ENCODE results near the gene FNDC1.

DNA sequence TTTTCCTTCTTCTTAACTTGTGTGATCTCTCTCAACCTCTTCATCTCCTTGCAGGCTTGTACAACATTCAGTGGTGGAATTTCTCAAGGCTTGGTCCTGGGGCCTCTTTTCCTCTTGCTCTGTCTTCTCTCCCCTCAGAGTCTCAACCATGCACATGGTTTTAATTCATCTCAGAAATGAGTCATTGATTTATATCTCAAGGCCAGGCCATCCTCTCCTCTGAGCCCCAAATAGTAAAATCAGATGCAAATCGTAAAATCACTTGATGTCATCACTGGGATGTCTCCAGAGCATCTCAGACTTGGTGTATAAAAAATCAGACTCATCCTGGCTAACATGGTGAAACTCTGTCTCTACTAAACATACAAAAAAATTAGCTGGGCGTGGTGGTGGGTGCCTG is 85.0 kb downstream of the FNDC1 start:
- TF ChIP-seq, protein P1, sequence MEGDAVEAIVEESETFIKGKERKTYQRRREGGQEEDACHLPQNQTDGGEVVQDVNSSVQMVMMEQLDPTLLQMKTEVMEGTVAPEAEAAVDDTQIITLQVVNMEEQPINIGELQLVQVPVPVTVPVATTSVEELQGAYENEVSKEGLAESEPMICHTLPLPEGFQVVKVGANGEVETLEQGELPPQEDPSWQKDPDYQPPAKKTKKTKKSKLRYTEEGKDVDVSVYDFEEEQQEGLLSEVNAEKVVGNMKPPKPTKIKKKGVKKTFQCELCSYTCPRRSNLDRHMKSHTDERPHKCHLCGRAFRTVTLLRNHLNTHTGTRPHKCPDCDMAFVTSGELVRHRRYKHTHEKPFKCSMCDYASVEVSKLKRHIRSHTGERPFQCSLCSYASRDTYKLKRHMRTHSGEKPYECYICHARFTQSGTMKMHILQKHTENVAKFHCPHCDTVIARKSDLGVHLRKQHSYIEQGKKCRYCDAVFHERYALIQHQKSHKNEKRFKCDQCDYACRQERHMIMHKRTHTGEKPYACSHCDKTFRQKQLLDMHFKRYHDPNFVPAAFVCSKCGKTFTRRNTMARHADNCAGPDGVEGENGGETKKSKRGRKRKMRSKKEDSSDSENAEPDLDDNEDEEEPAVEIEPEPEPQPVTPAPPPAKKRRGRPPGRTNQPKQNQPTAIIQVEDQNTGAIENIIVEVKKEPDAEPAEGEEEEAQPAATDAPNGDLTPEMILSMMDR (IDR thresholded peaks at IDR 0.05): no peak
- TF ChIP-seq POLR2A (IDR thresholded peaks at IDR 0.05) (no peak), EP300 (IDR thresholded peaks at IDR 0.05) (no peak)

Measured in ovary (tissue), 3 donors.